ACC112 (cell line): ENCODE results near the gene DTWD2.

Source experiments
- H2AFZ ChIP-seq: fragments of 200-600 bp; sonication (generic); one replicate; pipeline ENCODE4 v1.6.0; 2017; ENCODE audit warnings: antibody characterized with exemption, low read length; ENCODE audit not compliant: unreplicated experiment
- H3K27ac ChIP-seq: fragments of 200-600 bp; sonication (generic); 2 replicates; pipeline ENCODE4 v1.5.1; 2014; ENCODE audit warnings: low read depth, mild to moderate bottlenecking, antibody characterized with exemption, low read length, moderate library complexity
- H3K27me3 ChIP-seq: fragments of 200-600 bp; sonication (generic); 2 replicates; pipeline ENCODE4 v1.6.1; 2014; ENCODE audit warnings: mild to moderate bottlenecking, antibody characterized with exemption, low read length, moderate library complexity, mixed read lengths; ENCODE audit not compliant: insufficient read depth
- H3K36me3 ChIP-seq: fragments of 200-600 bp; sonication (generic); 2 replicates; pipeline ENCODE4 v1.6.1; 2016; ENCODE audit warnings: mild to moderate bottlenecking, antibody characterized with exemption, low read length, moderate library complexity, mixed read lengths; ENCODE audit not compliant: insufficient read depth
- H3K4me1 ChIP-seq: fragments of 200-600 bp; sonication (generic); one replicate; pipeline ENCODE4 v1.6.1; 2016; ENCODE audit warnings: low read length, mixed read lengths; ENCODE audit not compliant: insufficient read depth, unreplicated experiment, control insufficient read depth
- H3K4me3 ChIP-seq: fragments of 200-600 bp; sonication (generic); 2 replicates; pipeline ENCODE4 v1.5.1; 2014; ENCODE audit warnings: mild to moderate bottlenecking, low read depth, low read length
- H3K79me2 ChIP-seq: fragments of 200-600 bp; sonication (generic); one replicate; pipeline ENCODE4 v1.6.0; 2016; ENCODE audit warnings: low read length; ENCODE audit not compliant: control insufficient read depth, unreplicated experiment, insufficient read depth

The DTWD2 gene

GRCh38 chr5:118789366-118789765, 199.0 kb downstream of the DTWD2 start:
- Histone ChIP-seq H2AFZ (no peak overlapping the region), H3K79me2 (no peaks in the 10 kb centered on the region), H3K4me3 (no peak overlapping the region), H3K36me3 (no peaks in the 10 kb centered on the region), H3K27me3 (no peaks in the 10 kb centered on the region), H3K27ac (no peak overlapping the region), H3K4me1 (no peaks in the 10 kb centered on the region)

- no peak overlapping the region for H2AFZ ChIP-seq
- no peaks in the 10 kb centered on the region for H3K4me1 ChIP-seq
- H3K4me3 ChIP-seq, result no peak overlapping the region
- H3K79me2 ChIP-seq, result no peaks in the 10 kb centered on the region
- no peak overlapping the region for H3K27ac ChIP-seq
- H3K27me3 ChIP-seq, result no peaks in the 10 kb centered on the region
- H3K36me3 ChIP-seq, result no peaks in the 10 kb centered on the region
Measured at GRCh38 chr5:118788351-118788750, 200.0 kb downstream of the DTWD2 start.
